PFSK-1 (cell line): ENCODE measurements around the gene TMEM254.

Experiments used
- FOXP2 ChIP-seq: optimal IDR thresholded peaks from 2 replicates; pipeline ENCODE3; 2011; ENCODE audit warnings: borderline replicate concordance, control low read depth, inconsistent platforms; ENCODE audit not compliant: insufficient read depth; ENCODE audit errors: extremely low read length, extremely low read depth
- POLR2AphosphoS5 ChIP-seq: IDR thresholded peaks from 2 replicates; pipeline ENCODE4 v1.6.1; 2012; ENCODE audit warnings: low read depth, mild to moderate bottlenecking, control low read depth, low read length, moderate library complexity
- REST ChIP-seq, 2 experiments: IDR thresholded peaks; 2 replicates each; pipeline versions ENCODE4 v1.6.1 to v1.8.0; 2011 to 2012; ENCODE audit warnings: low read depth in 2 of 2, low read length in 2 of 2, control low read depth in 1 of 2, inconsistent platforms in 1 of 2, mild to moderate bottlenecking in 1 of 2, moderate library complexity in 1 of 2; ENCODE audit not compliant: insufficient read depth in 1 of 2
- SIN3A ChIP-seq: IDR thresholded peaks from 2 replicates; pipeline ENCODE4 v1.6.1; 2012; ENCODE audit warnings: mild to moderate bottlenecking, low read length, moderate library complexity, borderline replicate concordance; ENCODE audit not compliant: insufficient read depth
- TAF1 ChIP-seq: IDR thresholded peaks from 2 replicates; pipeline ENCODE4 v1.6.1; 2012; ENCODE audit warnings: low read length, control low read depth, borderline replicate concordance; ENCODE audit not compliant: insufficient read depth

The TMEM254 gene

GRCh38 chr10:80137920-80138319, 59.5 kb downstream of the TMEM254 start:
- no peak for TF ChIP-seq FOXP2
- TF ChIP-seq POLR2AphosphoS5: no peak
- no peak for TF ChIP-seq SIN3A
- TF ChIP-seq TAF1: no peak
- no peak for TF ChIP-seq REST (IDR thresholded peaks at IDR 0.05; ENCODE audit: insufficient read depth in 1 of 2, low read depth in 2 of 2, low read length in 2 of 2)

- no peak for TF ChIP-seq SIN3A
- no peak for TF ChIP-seq POLR2AphosphoS5
- no peak for TF ChIP-seq TAF1
- no peak for TF ChIP-seq FOXP2
Observed at GRCh38 chr10:80139265-80139664, 60.8 kb downstream of the TMEM254 start.

GRCh38 chr10:80140251-80140650, 61.8 kb downstream of the TMEM254 start:
- TF ChIP-seq POLR2AphosphoS5 (no peak), REST (IDR thresholded peaks at IDR 0.05; ENCODE audit: insufficient read depth in 1 of 2, low read depth in 2 of 2, low read length in 2 of 2) (no peak), SIN3A (no peak), TAF1 (no peak), FOXP2 (no peak)

GRCh38 chr10:80141696-80142460, 63.4 kb downstream of the TMEM254 start:
- TF ChIP-seq REST (IDR thresholded peaks at IDR 0.05; ENCODE audit: insufficient read depth in 1 of 2, low read depth in 2 of 2, low read length in 2 of 2): no peak
- no peak for TF ChIP-seq TAF1
- TF ChIP-seq FOXP2: no peak
- TF ChIP-seq POLR2AphosphoS5: no peak
- no peak for TF ChIP-seq SIN3A
